NCI-H82 treated with DMSO at 0.1 percent for 48 hours (cell line): ENCODE data around the gene VEGFA.
A peak's percentile ranks its signal among the peaks of the same experiment; 100 is the strongest.

ENCODE experiments used
- DNase-seq: peaks from one replicate; lab custom pipeline; 2025; ENCODE audit not compliant: unreplicated experiment; lab: John Stamatoyannopoulos, UW

Gene VEGFA

GRCh38 chr6:43771858-43772680 lies 2.1 kb downstream of the VEGFA start:
- no peak for DNase-seq

GRCh38 chr6:43772681-43773049 lies 2.7 kb downstream of the VEGFA start:
- peak; percentile 31 for DNase-seq

DNA sequence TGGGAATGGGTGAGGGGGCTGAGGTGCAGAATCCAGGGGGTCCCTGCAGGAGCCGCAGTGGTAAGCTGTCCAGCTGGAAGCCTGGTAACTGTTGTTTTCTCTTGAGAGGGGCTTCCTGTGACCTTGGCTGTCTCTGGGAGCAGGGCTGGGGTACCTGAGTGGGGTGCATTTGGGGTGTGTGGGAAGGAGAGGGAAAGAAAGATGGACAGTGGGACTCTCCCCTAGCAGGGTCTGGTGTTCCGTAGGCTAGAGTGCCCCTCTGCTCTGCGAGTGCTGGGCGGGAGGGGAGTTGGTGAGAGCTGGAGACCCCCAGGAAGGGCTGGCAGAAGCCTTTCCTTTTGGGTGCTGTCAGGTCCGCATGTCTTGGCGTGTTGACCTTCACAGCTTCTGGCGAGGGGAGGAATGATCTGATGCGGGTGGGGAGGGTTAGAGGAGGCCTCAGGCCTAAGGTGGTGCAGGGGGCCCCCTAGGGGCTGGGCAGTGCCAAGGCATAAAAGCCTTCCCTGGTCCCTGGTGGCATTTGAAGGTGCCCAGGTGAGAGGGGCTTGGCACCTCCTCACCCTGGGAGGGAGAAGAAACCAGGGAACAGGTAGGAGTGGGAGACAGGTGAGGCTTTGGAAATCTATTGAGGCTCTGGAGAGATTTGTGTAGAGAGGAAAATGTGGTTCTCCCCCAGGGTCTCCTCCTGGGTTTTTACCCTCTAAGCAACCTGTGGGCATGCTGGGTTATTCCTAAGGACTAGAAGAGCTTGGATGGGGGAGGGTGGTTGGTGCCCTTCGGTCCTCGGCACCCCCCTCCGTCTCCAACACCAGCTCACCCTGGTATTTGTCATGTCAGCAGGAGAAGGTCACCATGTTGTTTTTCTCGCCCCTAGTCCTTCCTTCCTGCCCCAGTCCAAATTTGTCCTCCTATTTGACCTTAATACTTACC lies 3.3 kb downstream of the VEGFA start:
- DNase-seq, result no peak

DNA sequence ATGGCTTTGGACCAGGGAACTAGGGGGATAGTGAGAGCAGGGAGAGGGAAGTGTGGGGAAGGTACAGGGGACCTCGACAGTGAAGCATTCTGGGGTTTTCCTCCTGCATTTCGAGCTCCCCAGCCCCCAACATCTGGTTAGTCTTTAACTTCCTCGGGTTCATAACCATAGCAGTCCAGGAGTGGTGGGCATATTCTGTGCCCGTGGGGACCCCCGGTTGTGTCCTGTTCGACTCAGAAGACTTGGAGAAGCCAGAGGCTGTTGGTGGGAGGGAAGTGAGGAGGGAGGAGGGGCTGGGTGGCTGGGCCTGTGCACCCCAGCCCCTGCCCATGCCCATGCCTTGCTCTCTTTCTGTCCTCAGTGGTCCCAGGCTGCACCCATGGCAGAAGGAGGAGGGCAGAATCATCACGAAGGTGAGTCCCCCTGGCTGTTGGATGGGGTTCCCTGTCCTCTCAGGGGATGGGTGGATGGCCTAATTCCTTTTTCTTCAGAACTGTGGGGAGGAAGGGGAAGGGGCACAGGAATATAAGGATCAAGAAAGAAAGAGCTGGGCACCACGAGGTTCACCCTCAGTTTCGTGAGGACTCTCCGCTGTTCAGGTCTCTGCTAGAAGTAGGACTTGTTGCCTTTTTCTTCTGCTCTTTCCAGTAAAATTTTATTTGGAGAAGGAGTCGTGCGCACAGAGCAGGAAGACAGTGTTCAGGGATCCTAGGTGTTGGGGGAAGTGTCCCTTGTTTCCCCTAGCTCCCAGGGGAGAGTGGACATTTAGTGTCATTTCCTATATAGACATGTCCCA lies 4.2 kb downstream of the VEGFA start:
- DNase-seq, result no peak

- DNase-seq, result no peak
Measured at GRCh38 chr6:43774776-43775534, 4.9 kb downstream of the VEGFA start.

DNA sequence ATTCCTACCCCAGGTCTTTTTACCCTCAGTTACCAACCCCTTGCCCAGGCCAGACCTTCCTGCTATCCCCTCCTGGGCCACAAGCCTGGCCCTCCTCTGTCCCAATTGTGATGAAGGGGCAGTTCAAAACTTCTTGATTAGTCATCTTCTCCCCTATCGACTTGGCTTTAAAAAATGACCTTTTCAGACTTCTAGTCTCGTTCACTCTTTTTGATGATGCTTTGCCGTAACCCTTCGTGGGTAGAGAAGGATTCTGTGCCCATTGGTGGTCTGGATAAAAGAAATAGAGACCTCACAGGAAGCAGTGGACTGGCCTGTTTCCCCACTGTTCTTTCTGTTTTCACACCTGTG lies 5.5 kb downstream of the VEGFA start:
- DNase-seq, result no peak

DNA sequence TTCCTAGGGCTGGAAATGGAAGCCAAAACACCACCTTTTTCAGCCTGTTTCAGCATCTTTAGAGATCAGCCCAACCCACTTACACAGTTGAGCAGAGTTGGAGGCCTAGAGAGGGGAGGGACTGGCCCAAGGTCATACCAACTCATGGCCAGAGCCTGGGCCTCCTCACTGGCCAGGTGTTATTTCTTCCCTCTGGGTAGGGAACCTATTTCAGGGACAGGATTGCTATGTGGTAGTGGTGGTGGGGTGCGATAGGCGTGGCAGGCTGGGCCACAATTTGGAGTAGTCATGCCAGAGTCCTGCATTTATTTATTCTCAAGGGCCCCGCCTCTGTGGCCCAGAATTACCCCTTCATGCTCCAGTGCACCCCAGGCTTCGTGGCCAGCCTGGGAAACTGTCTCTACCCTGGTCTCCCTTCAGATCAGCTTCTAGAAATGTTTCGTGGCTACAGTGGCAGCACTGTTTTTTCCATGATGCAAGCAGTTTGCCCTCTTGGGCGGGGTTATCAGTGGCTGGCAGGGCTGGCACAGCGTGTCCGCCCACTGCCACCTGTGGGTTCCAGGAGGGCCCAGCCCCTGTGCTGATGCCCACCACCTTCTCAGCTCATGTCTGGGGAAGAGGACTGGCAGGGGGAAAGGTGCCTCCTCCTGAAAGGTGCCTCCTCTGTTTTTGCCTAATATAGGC lies 6.2 kb downstream of the VEGFA start:
- DNase-seq, result no peak

DNA sequence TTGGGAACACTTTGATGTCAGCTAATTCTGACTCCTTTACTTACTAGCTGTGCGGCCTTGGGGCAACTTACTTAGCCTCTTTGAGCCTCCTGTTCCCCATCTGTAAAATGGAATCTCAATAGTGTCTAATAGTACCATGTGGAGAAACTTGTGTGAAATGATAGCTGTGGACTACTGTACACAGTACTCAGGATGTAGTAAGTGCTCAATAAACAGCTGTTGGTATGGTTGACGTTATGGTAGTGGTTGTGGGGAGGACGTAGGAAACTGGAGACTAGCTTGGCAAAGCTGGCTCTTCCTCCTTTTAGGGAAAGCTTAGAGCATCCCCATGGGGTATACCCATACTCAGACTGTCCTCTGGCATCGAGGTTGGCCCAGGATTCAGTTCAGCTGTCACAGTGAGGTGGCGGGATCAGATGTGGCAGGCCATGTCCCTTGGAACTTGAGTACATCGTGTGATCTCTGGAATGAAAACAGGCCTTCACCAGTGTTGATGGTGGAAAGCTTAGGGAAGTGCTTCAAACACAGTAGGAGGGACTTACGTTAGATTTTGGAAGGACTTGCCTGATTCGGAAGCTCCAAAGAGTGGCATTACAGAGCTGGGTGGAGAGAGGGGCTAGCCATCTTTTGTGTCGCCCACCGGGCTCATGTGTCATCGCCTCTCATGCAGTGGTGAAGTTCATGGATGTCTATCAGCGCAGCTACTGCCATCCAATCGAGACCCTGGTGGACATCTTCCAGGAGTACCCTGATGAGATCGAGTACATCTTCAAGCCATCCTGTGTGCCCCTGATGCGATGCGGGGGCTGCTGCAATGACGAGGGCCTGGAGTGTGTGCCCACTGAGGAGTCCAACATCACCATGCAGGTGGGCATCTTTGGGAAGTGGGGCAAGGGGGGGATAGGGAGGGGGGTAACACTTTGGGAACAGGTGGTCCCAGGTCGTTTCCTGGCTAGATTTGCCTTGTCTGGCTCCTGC lies 7.1 kb downstream of the VEGFA start:
- no peak for DNase-seq

DNA sequence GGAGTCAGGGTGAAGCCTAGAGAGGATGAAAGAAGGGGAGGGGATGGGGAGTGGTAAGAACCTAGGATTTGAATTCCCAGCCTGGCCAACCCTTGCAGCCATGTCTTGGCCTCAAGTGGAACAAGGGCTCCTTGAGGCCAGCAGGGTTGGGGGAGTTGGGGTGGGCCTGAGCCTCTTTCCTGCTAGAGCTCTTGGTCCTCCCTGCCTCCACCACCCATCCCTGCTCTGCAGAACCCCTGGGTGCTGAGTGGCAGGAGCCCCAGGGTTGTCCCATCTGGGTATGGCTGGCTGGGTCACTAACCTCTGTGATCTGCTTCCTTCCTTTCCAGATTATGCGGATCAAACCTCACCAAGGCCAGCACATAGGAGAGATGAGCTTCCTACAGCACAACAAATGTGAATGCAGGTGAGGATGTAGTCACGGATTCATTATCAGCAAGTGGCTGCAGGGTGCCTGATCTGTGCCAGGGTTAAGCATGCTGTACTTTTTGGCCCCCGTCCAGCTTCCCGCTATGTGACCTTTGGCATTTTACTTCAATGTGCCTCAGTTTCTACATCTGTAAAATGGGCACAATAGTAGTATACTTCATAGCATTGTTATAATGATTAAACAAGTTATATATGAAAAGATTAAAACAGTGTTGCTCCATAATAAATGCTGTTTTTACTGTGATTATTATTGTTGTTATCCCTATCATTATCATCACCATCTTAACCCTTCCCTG lies 8.3 kb downstream of the VEGFA start:
- no peak for DNase-seq

GRCh38 chr6:43778976-43779851 lies 9.2 kb downstream of the VEGFA start:
- DNase-seq, result no peak

- no peak for DNase-seq
Measured at GRCh38 chr6:43779852-43780236, 9.8 kb downstream of the VEGFA start.

DNA sequence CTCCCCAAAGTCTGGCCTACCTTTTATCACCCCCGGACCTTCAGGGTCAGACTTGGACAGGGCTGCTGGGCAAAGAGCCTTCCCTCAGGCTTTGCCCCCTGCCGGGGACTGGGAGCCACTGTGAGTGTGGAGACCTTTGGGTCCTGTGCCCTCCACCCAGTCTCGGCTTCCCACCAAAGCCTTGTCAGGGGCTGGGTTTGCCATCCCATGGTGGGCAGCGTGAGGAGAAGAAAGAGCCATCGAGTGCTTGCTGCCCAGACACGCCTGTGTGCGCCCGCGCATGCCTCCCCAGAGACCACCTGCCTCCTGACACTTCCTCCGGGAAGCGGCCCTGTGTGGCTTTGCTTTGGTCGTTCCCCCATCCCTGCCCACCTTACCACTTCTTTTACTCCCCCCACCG lies 10.3 kb downstream of the VEGFA start:
- no peak for DNase-seq

GRCh38 chr6:43780941-43781928 lies 11.2 kb downstream of the VEGFA start:
- DNase-seq, result no peak

GRCh38 chr6:43781941-43782704 lies 12.1 kb downstream of the VEGFA start:
- no peak for DNase-seq

DNA sequence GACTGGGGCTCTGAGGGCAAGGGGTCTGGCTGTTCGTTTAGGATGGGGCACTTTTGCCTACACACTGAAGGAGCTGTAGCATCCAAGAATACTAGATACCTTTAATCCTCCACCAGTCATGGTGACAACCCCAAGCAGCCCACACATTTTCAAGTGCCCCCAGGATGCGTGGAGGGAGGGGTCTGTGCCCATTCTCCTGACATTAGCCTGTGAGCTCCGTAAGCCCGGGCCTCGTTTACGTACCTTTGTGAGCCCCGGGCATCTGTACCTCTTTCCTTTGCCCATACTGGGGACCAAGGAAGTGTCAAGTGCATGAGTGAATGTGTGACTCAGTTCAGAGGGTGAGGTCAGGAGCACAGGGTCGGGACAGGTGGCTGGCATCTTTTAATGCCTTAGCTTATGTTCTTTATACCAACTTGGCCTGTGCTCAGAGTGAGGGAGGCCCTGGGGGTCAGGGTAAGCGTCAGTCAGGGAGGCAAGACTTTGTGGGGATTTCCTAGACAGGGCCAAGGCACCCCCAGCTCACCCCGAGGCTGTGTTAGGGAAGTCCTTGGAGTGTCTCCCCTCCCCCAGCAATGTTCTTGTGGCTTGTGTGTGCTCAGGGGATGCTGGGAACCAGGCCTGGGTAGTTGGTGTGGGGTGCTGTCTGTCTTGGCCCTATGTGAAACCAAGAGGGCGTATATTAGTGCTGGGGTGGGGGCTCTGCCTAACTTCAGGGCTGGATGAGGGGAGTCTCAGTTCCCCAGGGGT lies 12.9 kb downstream of the VEGFA start:
- no peak for DNase-seq
